MM.1S (cell line): ENCODE measurements around the gene LFNG.

ENCODE experiments used
- DNase-seq: peaks from one replicate; pipeline ENCODE4 v3.0.0-alpha.2; 2015
- H2AFZ ChIP-seq: fragments of 300-600 bp; sonication (generic); 2 replicates; pipeline ENCODE4 v1.6.0; 2016; ENCODE audit warnings: antibody characterized with exemption, low read length
- H3F3A ChIP-seq: fragments of 300-600 bp; sonication (generic); 2 replicates; pipeline ENCODE4 v1.6.1; 2016; ENCODE audit warnings: mild to moderate bottlenecking, antibody characterized with exemption, low read length, moderate library complexity, mixed read lengths; ENCODE audit not compliant: insufficient read depth
- H3K27ac ChIP-seq: fragments of 300-600 bp; sonication (generic); 2 replicates; pipeline ENCODE4 v1.5.1; 2016; ENCODE audit warnings: mild to moderate bottlenecking, low read length
- H3K27me3 ChIP-seq: fragments of 300-600 bp; sonication (generic); replicated peaks from 2 replicates; pipeline ENCODE4 v1.6.0; 2016; ENCODE audit warnings: low read length; ENCODE audit not compliant: insufficient read depth
- H3K36me3 ChIP-seq: fragments of 300-600 bp; sonication (generic); replicated peaks from 2 replicates; pipeline ENCODE4 v1.6.1; 2016; ENCODE audit warnings: mild to moderate bottlenecking, low read length, mixed read lengths; ENCODE audit not compliant: insufficient read depth
- H3K4me1 ChIP-seq: fragments of 300-600 bp; sonication (generic); 2 replicates; pipeline ENCODE4 v1.6.1; 2016; ENCODE audit warnings: low read length, mixed read lengths
- H3K4me2 ChIP-seq: fragments of 300-600 bp; sonication (generic); 2 replicates; pipeline ENCODE4 v1.6.0; 2016; ENCODE audit warnings: low read depth, low read length
- H3K4me3 ChIP-seq: fragments of 300-600 bp; sonication (generic); 2 replicates; pipeline ENCODE4 v1.5.1; 2016; ENCODE audit warnings: low read length, mixed read lengths
- H3K79me2 ChIP-seq: fragments of 300-600 bp; sonication (generic); 2 replicates; pipeline ENCODE4 v1.6.1; 2016; ENCODE audit warnings: mixed run types, low read length, mixed read lengths
- H3K9ac ChIP-seq: fragments of 300-600 bp; sonication (generic); 2 replicates; pipeline ENCODE4 v1.6.1; 2016; ENCODE audit warnings: low read length, mixed read lengths
- H3K9me2 ChIP-seq: fragments of 300-600 bp; sonication (generic); replicated peaks from 2 replicates; pipeline ENCODE4 v1.6.1; 2016; ENCODE audit warnings: mild to moderate bottlenecking, low read length, mixed read lengths; ENCODE audit not compliant: insufficient read depth
- H3K9me3 ChIP-seq: fragments of 300-600 bp; sonication (generic); replicated peaks from 2 replicates; pipeline ENCODE4 v1.6.1; 2016; ENCODE audit warnings: mild to moderate bottlenecking, low read length, mixed read lengths; ENCODE audit not compliant: insufficient read depth
- H4K20me1 ChIP-seq: fragments of 300-600 bp; sonication (generic); 2 replicates; pipeline ENCODE4 v1.6.1; 2016; ENCODE audit warnings: mild to moderate bottlenecking, low read length, moderate library complexity, mixed read lengths; ENCODE audit not compliant: insufficient read depth
- CTCF ChIP-seq: fragments of 300-600 bp; sonication (generic); IDR thresholded peaks from 2 replicates; pipeline ENCODE4 v1.5.1; 2016; ENCODE audit warnings: antibody characterized with exemption, low read length, mixed read lengths
- EZH2 ChIP-seq: fragments of 300-600 bp; sonication (generic); optimal IDR thresholded peaks from 2 replicates; pipeline ENCODE3; 2017; ENCODE audit warnings: low read depth, mild to moderate bottlenecking, antibody characterized with exemption, low read length, mixed read lengths
- EZH2phosphoT487 ChIP-seq: fragments of 300-600 bp; sonication (generic); IDR thresholded peaks from 2 replicates; pipeline ENCODE4 v1.6.1; 2018; ENCODE audit warnings: antibody characterized with exemption, low read length

LFNG gene

DNA sequence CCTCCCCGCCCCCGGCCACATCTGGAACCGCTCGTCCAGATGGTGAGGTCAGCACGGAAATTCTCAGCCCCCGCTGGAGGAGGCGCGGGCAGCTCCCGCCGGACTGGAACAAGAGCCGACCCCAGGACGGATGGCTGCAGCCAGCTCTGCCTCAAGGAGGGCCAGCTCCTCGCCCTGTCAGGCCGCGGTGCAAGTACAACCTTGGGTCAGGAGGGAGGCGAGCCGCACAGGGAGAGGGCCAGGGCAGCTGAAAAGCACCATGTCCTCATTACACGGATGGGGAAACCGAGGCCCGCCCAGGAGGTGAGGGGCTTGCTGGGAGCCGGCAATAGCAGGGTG, 39.5 kb upstream of the LFNG start:
- DNase-seq, result no peak
- Histone ChIP-seq H3K4me2 (no peak overlapping the region), H3K9me2 (no peaks in the 10 kb centered on the region), H3K4me3 (no peak overlapping the region), H3K9me3 (no peaks in the 10 kb centered on the region), H3K9ac (no peak overlapping the region), H3K79me2 (no peaks in the 10 kb centered on the region), H2AFZ (no peak overlapping the region), H3K27ac (no peak overlapping the region), H3K27me3 (peaks cover 81% of the 10 kb centered on the region), H4K20me1 (no peaks in the 10 kb centered on the region), H3K36me3 (no peaks in the 10 kb centered on the region), H3K4me1 (no peaks in the 10 kb centered on the region), H3F3A (no peaks in the 10 kb centered on the region)
- TF ChIP-seq CTCF, result no peak
- TF ChIP-seq EZH2, result no peak
- no peak for TF ChIP-seq EZH2phosphoT487

GRCh38 chr7:2481195-2481594, 38.4 kb upstream of the LFNG start:
- Histone ChIP-seq H3K4me2 (no peak overlapping the region), H3K9me3 (no peaks in the 10 kb centered on the region), H3F3A (no peaks in the 10 kb centered on the region), H2AFZ (no peak overlapping the region), H3K27ac (no peak overlapping the region), H3K79me2 (no peaks in the 10 kb centered on the region), H3K4me3 (no peak overlapping the region), H3K27me3 (peaks cover 84% of the 10 kb centered on the region), H3K4me1 (no peaks in the 10 kb centered on the region), H3K9ac (no peak overlapping the region), H3K9me2 (no peaks in the 10 kb centered on the region), H3K36me3 (no peaks in the 10 kb centered on the region), H4K20me1 (no peaks in the 10 kb centered on the region)
- DNase-seq, result no peak
- TF ChIP-seq EZH2 (no peak), EZH2phosphoT487 (no peak), CTCF (no peak)

- Histone ChIP-seq H3K9me2 (no peaks in the 10 kb centered on the region), H3F3A (no peaks in the 10 kb centered on the region), H4K20me1 (no peaks in the 10 kb centered on the region), H3K27me3 (peaks cover 74% of the 10 kb centered on the region), H3K79me2 (no peaks in the 10 kb centered on the region), H3K4me1 (no peaks in the 10 kb centered on the region), H2AFZ (no peak overlapping the region), H3K9me3 (no peaks in the 10 kb centered on the region), H3K4me2 (no peak overlapping the region), H3K4me3 (no peak overlapping the region), H3K9ac (no peak overlapping the region), H3K27ac (no peak overlapping the region), H3K36me3 (no peaks in the 10 kb centered on the region)
- no peak for TF ChIP-seq EZH2phosphoT487
- no peak for TF ChIP-seq CTCF
- no peak for TF ChIP-seq EZH2
- DNase-seq, result no peak
Measured at GRCh38 chr7:2482725-2483451, 36.7 kb upstream of the LFNG start.
